Esophagus squamous epithelium (tissue), 5 donors: ENCODE data around the gene RAPGEF1. TPM values are rescaled to one million over a fixed set of nuclear protein-coding genes. Genes with fewer than 3 reads are reported as not detected.
A peak's percentile ranks its signal among the peaks of the same experiment; 100 is the strongest.
"Not testable (repeated sequence)": the region's sequence is repeated elsewhere in the genome, so short reads cannot be mapped to it uniquely, and the experiment has no call there.

Source experiments
- DNase-seq: peaks from one replicate; lab custom pipeline; 2025; lab: John Stamatoyannopoulos, UW
- H3K27ac ChIP-seq, 4 donors: fragments of 200-600 bp; sonication (generic); one replicate each; pipeline ENCODE4 v1.5.1; 2016 to 2019; ENCODE audit warnings: mild to moderate bottlenecking in 1 of 4
- H3K27me3 ChIP-seq, 4 donors: fragments of 200-600 bp; sonication (generic); 1 replicate in 3 of 4; 2 replicates in 1 of 4; pipeline versions ENCODE4 v1.5.1 to v1.6.0; 2017 to 2021; ENCODE audit warnings: antibody characterized with exemption in 1 of 4
- H3K36me3 ChIP-seq, 3 donors: fragments of 200-600 bp; sonication (generic); one replicate each; pipeline ENCODE4 v1.5.1; 2016 to 2019
- H3K4me1 ChIP-seq, 3 donors: fragments of 200-600 bp; sonication (generic); one replicate each; pipeline ENCODE4 v1.5.1; 2017 to 2019
- H3K4me3 ChIP-seq, 4 donors: fragments of 200-600 bp; sonication (generic); 1 replicate in 3 of 4; 2 replicates in 1 of 4; pipeline ENCODE4 v1.5.1; 2016 to 2019; ENCODE audit warnings: mild to moderate bottlenecking in 2 of 4, moderate library complexity in 1 of 4
- H3K9me3 ChIP-seq, 3 donors: fragments of 200-600 bp; sonication (generic); one replicate each; pipeline ENCODE4 v1.5.1; 2016 to 2019
- CTCF ChIP-seq, 6 experiments: fragments of 450-650 bp in 4 of 6; fragments of 200-600 bp in 2 of 6; sonication (generic) in 2 of 6; IDR thresholded peaks; one replicate each; pipeline ENCODE4 v1.5.1; 2016 to 2019; ENCODE audit warnings: antibody characterized with exemption in 6 of 6, mild to moderate bottlenecking in 4 of 6, moderate library complexity in 4 of 6
- POLR2A ChIP-seq, 4 donors: fragments of 450-650 bp; IDR thresholded peaks; one replicate each; pipeline ENCODE4 v1.6.1; 2017; ENCODE audit warnings: antibody characterized with exemption in 4 of 4, mild to moderate bottlenecking in 4 of 4, moderate library complexity in 3 of 4
- WGBS, 2 donors: methylation state at CpG; one replicate each; pipeline ENCODE4 v1.1.5; 2018; 5-methylcytosine and 5-hydroxymethylcytosine counted together
- intact Hi-C: fragments of 100-400 bp; cut with DNase I; formaldehyde crosslinking; loops from one replicate; pipeline ENCODE4 v1.15.0; 2022
- total RNA-seq, 4 donors: library from RNA; depleted of rRNA; stranded (reverse); fragments of >200 nt; gene quantifications; one replicate each; pipeline ENCODE4 v1.1.0, GENCODE V29; 2016
- donor health status: DM: yes; HTN: yes; CAD: no.

The RAPGEF1 gene
- total RNA-seq, 4 donors from 2014 or later: 12.2 to 40.4 (median 19.0) TPM

- WGBS, 2 donors: 65 to 78% methylated on average over 8 of the region's 8 CpGs
- Histone ChIP-seq H3K4me3 (no peak overlapping the region), H3K4me1 (peaks cover 11 to 70% (median 42%) of the 10 kb centered on the region in 3 donors), H3K9me3 (no peaks in the 10 kb centered on the region), H3K36me3 (no peaks in the 10 kb centered on the region), H3K27ac (peak overlapping the region; percentile 5 to 69 (median 54)), H3K27me3 (no peaks in the 10 kb centered on the region)
- DNase-seq: no peak
- TF ChIP-seq CTCF (IDR thresholded peaks at IDR 0.05) (no peak), POLR2A (IDR thresholded peaks at IDR 0.05) (no peak)
- intact Hi-C loops: no loop called here
Observed at GRCh38 chr9:131657456-131657855, 82.4 kb downstream of the RAPGEF1 start.

- intact Hi-C loops: no loop called here
- peaks cover 11 to 73% (median 42%) of the 10 kb centered on the region in 3 donors for H3K4me1 ChIP-seq
- DNase-seq: no peak
- no peaks in the 10 kb centered on the region for H3K9me3 ChIP-seq
- H3K27ac ChIP-seq: peak overlapping the region; percentile 5 to 82 (median 54)
- H3K36me3 ChIP-seq: no peaks in the 10 kb centered on the region
- H3K4me3 ChIP-seq: no peak overlapping the region
- TF ChIP-seq CTCF (IDR thresholded peaks at IDR 0.05): no peak
- no peak for TF ChIP-seq POLR2A (IDR thresholded peaks at IDR 0.05)
- H3K27me3 ChIP-seq: no peaks in the 10 kb centered on the region
- 61 to 80% methylated on average over 9 of the region's 9 CpGs for WGBS, 2 donors
Observed at GRCh38 chr9:131657037-131657377, 82.9 kb downstream of the RAPGEF1 start.

GRCh38 chr9:131656356-131657036 is 83.4 kb downstream of the RAPGEF1 start:
- TF ChIP-seq CTCF (IDR thresholded peaks at IDR 0.05) (no peak), POLR2A (IDR thresholded peaks at IDR 0.05) (peak in 1 of 4 donors; percentile 32)
- Histone ChIP-seq H3K4me3 (no peak overlapping the region), H3K4me1 (peaks cover 11 to 78% (median 42%) of the 10 kb centered on the region in 3 donors), H3K36me3 (no peaks in the 10 kb centered on the region), H3K27me3 (no peaks in the 10 kb centered on the region), H3K9me3 (no peaks in the 10 kb centered on the region), H3K27ac (peak overlapping the region; percentile 40 to 82 (median 63))
- intact Hi-C loops: no loop called here
- DNase-seq: peak; percentile 62
- WGBS, 2 donors: 51 to 60% methylated on average over 2 to 7 of the region's 9 CpGs

- Histone ChIP-seq H3K36me3 (peaks cover 0 to 17% (median 0%) of the 10 kb centered on the region in 3 donors), H3K27ac (peak overlapping the region in 3 of 4 donors; percentile 12 to 37 (median 15)), H3K4me1 (peaks cover 11 to 77% (median 42%) of the 10 kb centered on the region in 3 donors)
- H3K9me3 ChIP-seq, DNase-seq, H3K4me3 ChIP-seq, H3K27me3 ChIP-seq, intact Hi-C loops: not testable (repeated sequence)
- WGBS, 2 donors: 91 to 93% methylated on average over 3 to 5 of the region's 5 CpGs
Observed at GRCh38 chr9:131654369-131654768, 85.5 kb downstream of the RAPGEF1 start.

- Histone ChIP-seq H3K9me3 (no peaks in the 10 kb centered on the region), H3K27me3 (no peaks in the 10 kb centered on the region), H3K27ac (peak overlapping the region in 1 of 4 donors; percentile 55), H3K4me3 (no peak overlapping the region), H3K36me3 (peaks cover 0 to 33% (median 0%) of the 10 kb centered on the region in 3 donors), H3K4me1 (peaks cover 0 to 50% (median 15%) of the 10 kb centered on the region in 3 donors)
- WGBS, 2 donors: 59 to 66% methylated on average over 3 of the region's 3 CpGs
- intact Hi-C loops: no loop called here
- no peak for DNase-seq
- TF ChIP-seq CTCF (IDR thresholded peaks at IDR 0.05): no peak
- no peak for TF ChIP-seq POLR2A (IDR thresholded peaks at IDR 0.05)
Observed at GRCh38 chr9:131651599-131651998, 88.3 kb downstream of the RAPGEF1 start.
